Superior temporal gyrus (tissue), 1 donor: Measurements from ENCODE around the gene TEX264.
"Not testable (repeated sequence)": the region's sequence is repeated elsewhere in the genome, so short reads cannot be mapped to it uniquely, and the experiment has no call there.

Source experiments
- DNase-seq: peaks from one replicate; pipeline ENCODE4 v3.0.0-alpha.2; 2016; ENCODE audit errors: extremely low spot score

Gene TEX264

DNA sequence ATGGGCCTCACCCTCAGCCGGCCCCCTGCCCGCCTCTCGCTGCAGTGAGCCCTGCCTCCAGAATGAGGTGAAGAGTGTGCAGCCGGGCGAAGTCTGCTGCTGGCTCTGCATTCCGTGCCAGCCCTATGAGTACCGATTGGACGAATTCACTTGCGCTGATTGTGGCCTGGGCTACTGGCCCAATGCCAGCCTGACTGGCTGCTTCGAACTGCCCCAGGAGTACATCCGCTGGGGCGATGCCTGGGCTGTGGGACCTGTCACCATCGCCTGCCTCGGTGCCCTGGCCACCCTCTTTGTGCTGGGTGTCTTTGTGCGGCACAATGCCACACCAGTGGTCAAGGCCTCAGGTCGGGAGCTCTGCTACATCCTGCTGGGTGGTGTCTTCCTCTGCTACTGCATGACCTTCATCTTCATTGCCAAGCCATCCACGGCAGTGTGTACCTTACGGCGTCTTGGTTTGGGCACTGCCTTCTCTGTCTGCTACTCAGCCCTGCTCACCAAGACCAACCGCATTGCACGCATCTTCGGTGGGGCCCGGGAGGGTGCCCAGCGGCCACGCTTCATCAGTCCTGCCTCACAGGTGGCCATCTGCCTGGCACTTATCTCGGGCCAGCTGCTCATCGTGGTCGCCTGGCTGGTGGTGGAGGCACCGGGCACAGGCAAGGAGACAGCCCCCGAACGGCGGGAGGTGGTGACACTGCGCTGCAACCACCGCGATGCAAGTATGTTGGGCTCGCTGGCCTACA is 44.4 kb downstream of the TEX264 start:
- DNase-seq, result no peak

DNA sequence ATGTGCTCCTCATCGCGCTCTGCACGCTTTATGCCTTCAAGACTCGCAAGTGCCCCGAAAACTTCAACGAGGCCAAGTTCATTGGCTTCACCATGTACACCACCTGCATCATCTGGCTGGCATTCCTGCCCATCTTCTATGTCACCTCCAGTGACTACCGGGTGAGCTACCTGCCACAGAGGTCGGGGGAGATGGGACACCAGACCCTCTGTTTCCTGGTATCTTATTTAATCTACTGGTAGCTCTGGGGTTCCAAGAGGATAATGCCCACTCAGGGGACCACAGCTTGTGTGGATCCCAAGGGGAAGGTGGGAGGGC is 44.9 kb downstream of the TEX264 start:
- no peak for DNase-seq

DNA sequence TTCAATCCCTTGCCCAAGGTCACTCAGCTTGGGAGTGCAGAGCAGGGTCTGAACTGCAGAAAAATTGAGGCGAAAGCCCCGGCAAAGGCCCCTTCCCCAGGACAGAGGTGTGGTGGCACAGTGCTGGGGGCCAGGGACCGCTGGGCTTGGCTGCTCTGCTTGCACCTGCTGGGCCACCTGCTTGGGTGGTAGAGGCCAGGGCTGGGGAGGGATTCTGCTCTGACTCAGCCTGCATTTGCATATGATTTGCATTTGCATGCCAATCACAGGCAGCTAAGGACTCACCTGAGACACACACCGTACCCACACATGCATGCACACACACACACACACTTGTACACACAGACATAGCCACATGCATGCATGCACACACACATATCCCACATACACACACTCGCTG is 45.8 kb downstream of the TEX264 start:
- DNase-seq, result no peak

DNA sequence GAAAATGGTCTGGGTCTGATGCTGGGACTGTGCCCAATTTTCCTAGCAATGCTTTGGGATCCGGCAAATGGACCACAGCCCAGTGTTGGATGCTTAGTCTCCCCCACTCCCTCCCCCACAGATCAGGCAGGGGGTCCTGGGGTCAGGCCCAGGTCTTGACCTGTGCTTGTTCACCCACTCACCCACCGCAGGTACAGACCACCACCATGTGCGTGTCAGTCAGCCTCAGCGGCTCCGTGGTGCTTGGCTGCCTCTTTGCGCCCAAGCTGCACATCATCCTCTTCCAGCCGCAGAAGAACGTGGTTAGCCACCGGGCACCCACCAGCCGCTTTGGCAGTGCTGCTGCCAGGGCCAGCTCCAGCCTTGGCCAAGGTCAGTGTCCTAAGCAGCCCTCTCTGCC is 46.4 kb downstream of the TEX264 start:
- no peak for DNase-seq

DNA sequence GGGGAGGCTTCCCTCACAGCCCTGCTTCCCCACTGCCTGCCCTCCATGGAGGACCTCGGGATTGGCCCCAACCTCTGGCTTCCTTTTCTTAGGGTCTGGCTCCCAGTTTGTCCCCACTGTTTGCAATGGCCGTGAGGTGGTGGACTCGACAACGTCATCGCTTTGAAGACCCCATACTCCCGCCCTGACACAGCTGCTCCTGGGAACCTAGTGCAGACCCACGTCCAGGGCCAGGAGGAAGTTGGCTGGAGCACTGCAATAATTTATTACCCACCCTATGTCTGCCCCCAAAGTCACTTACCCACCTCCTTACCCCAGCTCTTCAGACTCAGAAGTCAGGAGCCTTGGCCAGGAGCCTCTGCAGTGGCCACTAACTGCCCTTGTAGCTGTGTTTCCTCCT is 46.9 kb downstream of the TEX264 start:
- no peak for DNase-seq

DNA sequence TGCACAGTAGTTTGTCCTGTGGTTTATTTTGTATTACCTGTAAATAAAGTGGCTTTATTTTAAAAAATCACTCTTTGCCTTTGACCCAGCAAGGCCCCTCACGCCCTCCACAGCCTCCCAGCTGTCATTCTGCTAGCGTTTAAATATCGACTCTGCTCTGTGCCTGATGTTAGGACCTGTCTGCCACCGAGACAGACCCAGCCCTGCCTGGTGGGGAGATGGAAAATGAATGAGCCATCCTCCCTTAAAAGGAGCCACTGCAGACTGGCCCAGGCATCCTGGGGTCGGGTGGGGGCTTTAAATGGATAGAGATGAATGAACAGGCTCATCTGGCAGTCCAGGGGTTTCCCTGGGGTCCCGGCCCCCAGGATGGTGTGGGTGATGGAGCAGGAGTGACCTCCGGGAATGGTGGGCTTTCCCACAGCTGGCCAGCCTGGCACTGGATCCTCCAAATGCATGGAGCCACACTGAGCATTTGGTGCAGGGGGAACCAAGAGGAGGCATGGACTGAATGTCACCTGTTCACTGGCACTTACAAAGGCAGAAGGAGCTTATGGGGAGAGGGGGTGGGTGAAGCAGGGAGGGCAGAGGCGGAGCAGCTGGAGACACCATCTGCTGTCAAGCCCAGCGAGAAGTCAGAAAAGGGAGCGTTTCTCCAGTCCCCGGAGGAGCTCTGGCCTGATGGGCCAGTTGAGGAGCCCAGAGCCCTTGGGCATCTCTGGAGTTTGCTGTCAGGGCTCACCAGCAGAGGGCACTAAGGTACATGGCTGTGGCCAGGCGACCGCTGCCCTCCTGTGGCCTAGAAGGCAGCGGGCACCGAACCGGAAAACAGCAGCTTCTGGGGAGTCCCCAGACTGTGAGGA is 47.7 kb downstream of the TEX264 start:
- DNase-seq, result peak; percentile 55

DNA sequence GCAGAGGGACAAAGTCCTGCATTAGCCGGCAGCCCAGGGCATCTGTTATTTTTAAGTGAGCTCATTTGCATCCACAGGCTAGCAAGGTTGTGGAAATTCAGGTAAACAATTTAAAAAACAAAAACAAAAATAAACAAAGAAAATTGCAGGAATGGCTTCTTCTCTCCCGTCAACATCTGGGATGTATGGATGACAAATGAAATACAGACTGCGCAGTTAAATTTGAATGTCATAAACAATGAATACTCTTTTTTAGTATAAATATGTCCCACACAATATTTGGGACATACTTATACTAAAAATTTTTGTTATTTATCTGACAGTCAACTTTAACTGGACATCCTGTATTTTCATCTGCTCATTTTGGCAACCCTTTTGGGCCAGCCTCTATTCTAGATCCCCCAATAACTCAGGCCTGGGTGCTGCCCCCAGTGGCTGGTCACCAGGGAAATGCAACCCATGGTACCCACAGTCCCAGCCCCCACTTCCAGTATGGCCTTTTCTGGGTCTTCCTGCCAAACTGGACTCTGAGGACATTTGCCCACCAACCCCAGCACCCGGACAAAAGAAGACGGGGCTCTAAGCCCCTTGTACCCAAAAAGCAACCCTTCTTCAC is 48.5 kb downstream of the TEX264 start:
- DNase-seq, result no peak

DNA sequence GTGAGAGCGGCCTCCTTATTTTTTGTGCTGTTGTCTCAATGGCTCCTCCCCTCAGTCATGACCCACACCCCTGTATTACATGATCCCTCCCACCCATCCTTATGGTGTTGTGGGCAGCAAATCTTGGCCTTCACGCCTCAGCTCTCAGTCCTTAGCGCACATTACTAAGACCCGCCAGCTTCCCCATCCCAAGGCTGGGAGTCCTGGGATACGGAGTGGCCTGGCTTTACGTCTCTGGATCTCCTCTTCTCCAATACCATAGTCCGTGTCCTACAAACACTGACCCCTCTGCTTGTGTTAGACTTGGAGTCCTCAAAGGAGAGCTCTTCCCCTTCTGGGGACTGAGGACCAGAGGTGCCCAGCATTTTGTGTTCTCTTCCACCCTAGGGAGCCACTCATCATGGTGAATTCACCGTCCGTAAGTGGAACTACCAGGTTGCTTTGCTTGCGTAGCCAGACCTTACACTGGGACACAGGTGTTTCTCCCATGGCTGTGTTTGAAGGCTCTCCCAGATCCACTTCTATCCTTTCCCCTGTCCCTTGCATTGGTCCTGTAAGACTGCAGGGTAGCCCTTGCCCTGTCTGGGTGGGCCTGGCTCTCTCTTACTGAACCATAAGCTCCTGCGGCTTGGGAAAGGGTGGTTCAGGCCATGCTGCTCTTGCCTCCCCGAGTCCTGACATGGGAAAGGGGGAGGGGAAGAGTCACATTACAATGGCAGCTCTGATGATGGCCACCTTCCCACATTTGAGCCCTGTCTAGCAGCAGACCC is 49.4 kb downstream of the TEX264 start:
- DNase-seq, result no peak

DNA sequence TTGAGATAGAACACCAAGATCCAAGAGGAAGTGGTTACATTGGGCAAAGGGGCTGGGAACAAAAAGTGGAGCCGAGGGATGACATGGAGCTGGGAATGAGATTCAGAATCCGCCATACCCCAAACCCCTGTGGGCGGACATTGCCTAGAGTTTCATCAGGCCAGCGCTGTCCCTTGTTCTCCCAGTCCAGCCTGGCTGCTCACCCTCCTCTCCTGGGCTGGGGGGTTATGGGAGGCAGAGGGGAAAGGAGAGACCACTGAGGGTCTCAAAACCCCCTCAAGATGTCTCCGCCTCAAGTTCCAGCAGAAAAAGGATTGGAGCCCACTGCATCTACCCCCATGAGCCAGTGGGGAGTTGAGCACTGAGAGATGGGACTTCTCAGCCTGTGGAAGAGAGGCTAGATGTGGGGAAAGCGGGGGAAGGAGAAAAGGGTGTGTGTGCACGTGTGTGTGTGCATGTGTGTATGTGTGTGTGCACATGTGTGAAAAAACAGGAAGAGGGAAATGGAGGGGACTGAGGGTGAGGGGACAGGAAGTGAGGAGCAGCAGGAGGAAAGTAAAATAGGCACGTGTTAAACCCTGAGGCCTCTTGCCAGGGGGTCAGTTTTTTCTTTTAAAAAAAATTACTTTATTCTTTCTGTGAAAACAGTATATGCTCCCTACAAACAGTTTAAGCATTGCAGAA is 50.2 kb downstream of the TEX264 start:
- no peak for DNase-seq

DNA sequence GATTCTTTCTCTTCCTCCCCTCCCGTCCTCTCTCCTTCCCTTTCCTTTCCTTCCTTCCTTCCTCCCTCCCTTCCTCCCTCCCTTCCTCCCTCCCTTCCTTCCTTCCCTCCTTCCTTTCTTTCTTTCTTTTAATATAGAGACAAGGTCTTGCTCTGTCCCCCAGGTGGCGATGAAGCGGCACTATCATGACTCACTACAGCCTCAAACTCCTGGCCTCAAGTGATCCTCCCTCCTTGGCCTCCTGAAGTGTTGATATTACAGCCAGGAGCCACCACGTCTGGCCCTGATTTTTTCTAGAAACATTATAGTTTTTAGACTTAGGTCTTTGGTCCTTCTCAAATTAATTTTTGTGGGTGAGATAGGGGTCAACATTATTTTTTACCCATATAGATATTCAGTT is 51.3 kb downstream of the TEX264 start:
- no peak for DNase-seq

DNA sequence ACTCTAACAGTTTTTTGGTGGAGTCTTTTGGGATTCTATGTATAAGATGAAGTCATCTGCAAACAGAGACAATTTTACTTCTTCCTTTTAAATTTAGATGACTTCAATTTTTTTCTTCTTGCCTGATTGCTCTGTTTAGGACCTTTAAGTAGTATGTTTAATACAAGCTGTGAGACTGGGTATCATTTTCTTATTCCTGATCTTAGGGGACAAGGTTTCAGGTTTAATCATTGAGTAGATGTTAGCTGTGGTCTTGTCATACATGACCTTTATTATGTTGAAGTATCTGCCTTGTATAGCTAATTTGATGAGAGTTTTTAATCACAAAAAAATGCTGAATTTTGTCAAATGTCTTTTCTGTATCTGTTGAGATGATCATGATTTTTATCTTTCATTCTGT is 56.4 kb downstream of the TEX264 start:
- no peak for DNase-seq

DNA sequence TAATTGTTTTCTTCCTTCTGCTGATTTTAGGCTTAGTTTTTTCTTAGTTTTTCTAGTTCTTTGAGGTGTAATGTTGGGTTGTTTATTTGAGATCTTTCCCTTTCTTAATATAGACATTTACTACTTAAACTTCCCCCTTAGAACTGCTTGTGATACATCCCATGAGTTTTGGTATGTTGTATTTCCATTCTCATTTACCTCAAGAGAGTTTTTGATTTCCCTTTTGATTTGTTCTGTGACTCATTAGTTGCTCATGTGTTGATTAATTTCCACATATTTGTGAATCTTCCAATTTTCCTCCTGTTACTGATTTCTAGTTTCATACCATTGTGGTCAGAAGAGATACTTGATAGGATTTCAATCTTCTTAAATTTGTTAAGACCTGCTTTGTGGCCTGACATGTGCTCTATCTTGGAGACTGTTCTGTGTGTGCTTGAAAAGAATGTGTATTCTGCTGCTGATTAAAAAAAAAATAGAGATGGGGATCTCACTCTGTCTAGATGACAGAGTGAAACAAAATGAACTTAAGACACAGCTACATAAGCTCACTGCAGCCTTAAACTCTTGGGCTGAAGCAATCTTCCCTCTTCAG is 58.1 kb downstream of the TEX264 start:
- no peak for DNase-seq

DNA sequence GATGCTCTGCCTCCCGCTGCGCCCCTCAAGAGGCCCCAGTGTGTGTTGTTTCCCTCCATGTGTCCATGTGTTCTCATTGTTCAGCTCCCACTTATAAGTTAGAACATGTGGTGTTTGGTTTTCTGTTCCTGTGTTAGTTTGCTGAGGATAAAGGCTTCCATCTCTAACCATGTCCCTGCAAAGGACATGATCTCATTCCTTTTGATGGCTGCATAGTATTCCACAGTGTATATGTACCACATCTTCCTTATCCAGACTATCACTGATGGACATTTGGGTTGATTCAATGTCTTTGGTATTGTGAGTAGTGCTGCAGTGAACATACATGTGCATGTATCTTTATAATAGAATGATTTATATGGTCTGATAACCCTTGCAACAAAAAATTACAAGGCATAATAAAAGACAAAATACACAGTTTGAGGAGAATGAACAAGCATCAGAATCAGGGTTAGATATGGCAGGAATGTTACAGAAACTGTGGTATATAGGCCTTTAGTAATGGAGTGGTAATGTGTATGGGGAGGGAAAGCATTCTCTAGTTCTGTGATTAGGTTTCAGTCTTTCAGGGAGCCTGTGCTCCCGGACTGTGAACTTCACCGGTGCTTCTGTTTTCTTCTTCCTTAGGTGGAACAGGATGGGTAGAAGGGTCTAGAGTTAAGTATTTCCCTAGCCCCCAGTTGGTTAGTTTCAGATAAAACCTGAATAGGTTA is 63.0 kb downstream of the TEX264 start:
- no peak for DNase-seq

DNA sequence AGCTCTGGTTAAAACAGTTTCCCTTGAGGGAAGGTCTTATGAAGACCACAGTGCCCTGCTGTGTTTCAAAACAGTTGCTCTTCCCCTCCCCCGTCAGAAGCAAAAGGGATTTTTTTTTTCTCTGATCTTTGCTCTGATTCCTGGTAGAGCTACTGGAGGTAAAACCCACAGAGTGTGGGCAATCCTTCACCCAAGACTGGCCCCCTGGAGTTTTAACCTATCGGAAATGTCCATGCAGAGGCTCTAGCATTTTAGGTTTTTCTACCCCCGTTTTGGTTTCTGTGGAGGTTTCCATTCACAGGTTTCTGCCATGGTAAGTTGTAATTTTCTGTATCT is 63.5 kb downstream of the TEX264 start:
- no peak for DNase-seq

DNA sequence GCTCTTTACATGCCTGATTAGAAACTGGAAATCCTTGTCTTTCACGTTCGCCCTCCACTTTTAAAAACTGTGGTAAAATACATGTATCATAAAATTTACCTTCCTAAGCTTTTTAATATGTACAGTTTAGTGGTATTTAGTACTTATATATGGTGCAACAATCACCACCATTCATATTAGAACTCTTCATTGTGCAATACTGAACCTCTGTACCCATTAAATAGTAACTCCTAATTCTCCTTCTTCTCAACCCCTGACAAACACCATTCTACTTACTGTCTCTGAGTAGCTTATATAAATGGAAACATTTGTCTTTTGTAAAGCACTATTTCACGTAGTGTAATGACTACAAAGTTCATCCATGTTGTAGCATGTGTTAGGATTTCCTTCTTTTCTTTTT is 64.0 kb downstream of the TEX264 start:
- no peak for DNase-seq

DNA sequence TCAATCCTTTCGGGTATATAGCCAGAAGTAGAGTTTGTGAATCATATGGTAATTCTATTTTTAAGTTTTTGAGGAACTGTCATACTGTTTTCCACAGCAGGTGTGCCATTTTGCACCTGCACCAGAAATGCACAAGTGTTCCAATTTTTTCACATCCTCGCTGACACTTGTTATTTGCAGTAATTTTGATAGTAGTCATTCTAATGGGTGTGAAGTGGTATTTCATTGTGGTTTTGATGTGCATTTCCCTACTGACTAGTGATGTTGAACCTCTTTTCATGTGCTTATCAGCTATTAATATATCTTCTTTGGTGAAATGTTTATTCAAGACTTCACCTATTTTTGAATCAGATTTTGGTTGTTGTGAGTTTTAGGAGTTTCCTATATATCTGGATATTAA is 64.9 kb downstream of the TEX264 start:
- no peak for DNase-seq

DNA sequence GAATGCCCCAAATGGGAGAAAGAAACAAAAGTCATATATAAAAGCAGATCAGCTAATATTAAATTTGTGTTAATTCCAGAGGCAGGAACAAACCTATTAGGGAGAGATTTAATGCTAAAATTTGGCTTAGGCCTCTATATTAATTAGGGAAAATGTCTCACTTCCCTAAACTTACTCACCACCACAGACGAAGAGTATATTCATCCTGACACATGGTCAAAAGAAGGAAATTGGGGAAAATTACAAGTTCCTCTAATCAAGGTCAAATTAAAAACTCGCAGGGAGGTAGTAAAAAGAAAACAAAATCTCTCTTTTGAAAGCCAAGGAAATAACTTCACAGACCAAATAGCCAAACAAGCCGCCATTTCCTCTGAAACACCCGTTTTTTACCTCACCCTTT is 68.1 kb downstream of the TEX264 start:
- DNase-seq, result no peak

DNA sequence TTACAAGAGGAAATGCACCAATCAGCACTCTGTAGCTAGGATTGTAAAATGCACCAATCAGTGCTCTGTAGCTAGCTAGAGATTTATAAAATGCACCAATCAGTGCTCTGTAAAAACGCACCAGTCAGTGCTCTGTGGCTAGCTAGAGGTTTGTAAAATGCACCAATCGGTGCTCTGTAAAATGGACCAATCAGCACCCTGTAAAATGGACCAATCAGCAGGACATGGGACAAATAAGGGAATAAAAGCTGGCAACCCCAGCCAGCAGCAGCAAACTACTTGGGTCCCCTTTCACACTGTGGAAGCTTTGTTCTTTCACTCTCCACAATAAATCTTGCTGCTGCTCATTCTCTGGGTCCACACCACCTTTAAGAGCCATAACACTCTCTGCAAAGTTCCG is 71.3 kb downstream of the TEX264 start:
- DNase-seq, result not testable (repeated sequence)

DNA sequence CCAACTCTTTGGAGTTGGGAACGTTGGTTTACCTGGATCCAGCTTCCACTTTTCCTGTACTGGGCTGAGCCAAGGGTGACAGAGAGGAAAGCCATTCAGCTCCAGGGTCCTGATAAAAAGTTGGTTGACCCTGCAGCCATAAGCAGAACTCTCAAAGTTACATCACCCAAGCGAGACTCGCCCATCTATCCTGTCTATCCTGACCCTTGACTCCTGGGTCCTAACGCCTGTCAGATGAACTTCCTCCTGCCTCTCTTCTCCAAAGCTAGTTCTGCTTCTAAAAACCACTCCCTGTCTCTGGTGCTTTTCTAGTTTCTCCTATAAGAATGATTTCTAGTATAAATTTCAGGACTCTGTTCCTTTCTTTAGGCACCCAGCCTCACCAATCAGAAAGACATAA is 71.9 kb downstream of the TEX264 start:
- DNase-seq, result not testable (repeated sequence)

DNA sequence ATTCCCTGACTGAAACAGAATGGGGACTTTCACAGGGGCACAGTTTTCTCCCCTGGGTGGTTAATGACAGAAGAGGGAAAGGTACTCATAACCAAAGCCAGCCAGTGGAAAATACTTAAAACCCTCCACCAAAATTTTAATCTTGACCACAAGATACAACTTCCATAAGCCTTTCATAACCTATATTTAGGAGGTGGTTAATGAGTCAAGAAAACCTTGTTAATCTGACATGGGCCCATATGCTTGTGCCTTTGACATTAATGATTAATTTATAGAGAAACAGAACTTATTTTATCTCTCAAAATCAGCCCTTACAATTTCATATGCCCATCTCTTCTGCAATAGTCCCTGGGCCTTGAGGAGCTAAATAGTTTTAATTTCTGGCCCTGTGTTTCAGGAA is 76.8 kb downstream of the TEX264 start:
- no peak for DNase-seq

DNA sequence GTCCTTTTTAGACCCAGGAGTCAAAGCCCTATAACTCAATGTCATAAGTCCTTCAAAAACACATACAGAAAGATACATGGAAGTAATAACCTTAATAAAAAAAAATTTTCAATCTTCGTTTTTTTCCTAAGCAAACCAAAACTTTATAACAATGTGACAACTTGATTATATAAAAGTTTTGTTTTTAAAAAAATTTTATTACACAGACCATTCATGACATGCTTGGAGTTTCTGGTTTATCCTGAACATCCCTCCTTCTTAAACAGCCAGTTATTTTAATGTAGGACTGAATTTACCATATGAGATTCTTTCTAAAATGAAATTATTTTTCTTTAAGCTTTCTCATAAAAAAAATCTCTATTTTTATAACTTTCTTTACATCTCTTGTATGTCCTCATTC is 77.3 kb downstream of the TEX264 start:
- no peak for DNase-seq
